GM23338 (cell line): ENCODE measurements around the gene MLANA. TPM values are rescaled to one million over a fixed set of nuclear protein-coding genes. Genes with fewer than 3 reads are reported as not detected.

Experiments
- ATAC-seq: fragments of 200-7000 bp; cut with Tn5 transposase; 3 replicates; pipeline ENCODE4 v1.9.1; 2020
- DNase-seq: peaks from one replicate; pipeline ENCODE4 v3.0.0-alpha.2; 2015; ENCODE audit warnings: low spot score
- H2AFZ ChIP-seq: fragments of 200-600 bp; sonication (generic); 2 replicates; pipeline ENCODE4 v1.8.0; 2016; ENCODE audit warnings: antibody characterized with exemption, mild to moderate bottlenecking, moderate library complexity
- H3F3A ChIP-seq: fragments of 200-600 bp; sonication (generic); replicated peaks from 2 replicates; pipeline ENCODE4 v1.8.0; 2017; ENCODE audit warnings: antibody characterized with exemption, mixed run types, low read depth
- H3K27ac ChIP-seq: fragments of 200-600 bp; sonication (generic); 2 replicates; pipeline ENCODE4 v1.6.1; 2016; ENCODE audit warnings: low read depth
- H3K27me3 ChIP-seq: fragments of 200-600 bp; sonication (generic); 2 replicates; pipeline ENCODE4 v1.8.0; 2016; ENCODE audit warnings: mild to moderate bottlenecking, mixed run types, moderate library complexity; ENCODE audit not compliant: insufficient read depth
- H3K36me3 ChIP-seq: fragments of 200-600 bp; sonication (generic); 2 replicates; pipeline ENCODE4 v1.8.0; 2016; ENCODE audit warnings: mild to moderate bottlenecking; ENCODE audit not compliant: insufficient read depth
- H3K4me1 ChIP-seq: fragments of 200-600 bp; sonication (generic); 2 replicates; pipeline ENCODE4 v1.8.0; 2016; ENCODE audit warnings: mild to moderate bottlenecking, moderate library complexity; ENCODE audit not compliant: insufficient read depth
- H3K4me2 ChIP-seq: fragments of 200-600 bp; sonication (generic); 2 replicates; pipeline ENCODE4 v1.7.1; 2017; ENCODE audit warnings: mixed run types
- H3K4me3 ChIP-seq: fragments of 200-600 bp; sonication (generic); 2 replicates; pipeline ENCODE4 v1.6.1; 2016; ENCODE audit warnings: mixed run types
- H3K79me2 ChIP-seq: fragments of 200-600 bp; sonication (generic); replicated peaks from 2 replicates; pipeline ENCODE4 v1.8.0; 2017; ENCODE audit warnings: mild to moderate bottlenecking; ENCODE audit not compliant: insufficient read depth
- H3K9me2 ChIP-seq: fragments of 200-600 bp; sonication (generic); 2 replicates; pipeline ENCODE4 v1.8.0; 2017; ENCODE audit not compliant: insufficient read depth
- H4K20me1 ChIP-seq: fragments of 200-600 bp; sonication (generic); replicated peaks from 2 replicates; pipeline ENCODE4 v1.8.0; 2017; ENCODE audit warnings: mild to moderate bottlenecking; ENCODE audit not compliant: insufficient read depth
- H3K27ac Mint-ChIP-seq: 2 replicates; pipeline ENCODE4 v1.8.0; 2020; ENCODE audit warnings: inconsistent platforms, mild to moderate bottlenecking, moderate library complexity, mixed read lengths
- H3K27me3 Mint-ChIP-seq: 3 replicates; pipeline ENCODE4 v1.8.0; 2022; ENCODE audit warnings: low read depth, mild to moderate bottlenecking, moderate library complexity, mixed read lengths, inconsistent platforms; ENCODE audit not compliant: insufficient read depth, poor library complexity
- H3K36me3 Mint-ChIP-seq: 3 replicates; pipeline ENCODE4 v1.8.0; 2021; ENCODE audit warnings: low read depth, mild to moderate bottlenecking, inconsistent platforms, moderate library complexity, mixed read lengths
- H3K4me1 Mint-ChIP-seq: 3 replicates; pipeline ENCODE4 v1.8.0; 2020; ENCODE audit warnings: mild to moderate bottlenecking, inconsistent platforms, mixed read lengths
- H3K4me3 Mint-ChIP-seq: 3 replicates; pipeline ENCODE4 v1.8.0; 2021; ENCODE audit warnings: moderate library complexity, mild to moderate bottlenecking, inconsistent platforms, mixed read lengths
- H3K9me3 Mint-ChIP-seq: 3 replicates; pipeline ENCODE4 v1.8.0; 2020; ENCODE audit warnings: moderate library complexity, mild to moderate bottlenecking, inconsistent platforms, mixed read lengths
- CREB1 ChIP-seq: fragments of 250-450 bp; sonication (Bioruptor Pico); IDR thresholded peaks from 2 replicates; pipeline ENCODE4 v1.5.0; 2020; ENCODE audit warnings: low read depth, mild to moderate bottlenecking, moderate library complexity
- CTCF ChIP-seq, 2 experiments: fragments of 200-600 bp in 1 of 2; sonication (generic) in 1 of 2; conservative IDR thresholded peaks; 2 replicates each; pipeline versions ENCODE4 v1.5.1 to v1.6.1; 2016 to 2017; ENCODE audit warnings: antibody characterized with exemption in 2 of 2, low read depth in 2 of 2, mild to moderate bottlenecking in 2 of 2, moderate library complexity in 1 of 2
- ETS1 ChIP-seq: IDR thresholded peaks from 2 replicates; pipeline ENCODE4 v1.6.1; 2016; ENCODE audit warnings: antibody characterized with exemption
- EZH2phosphoT487 ChIP-seq: fragments of 200-600 bp; sonication (generic); IDR thresholded peaks from one replicate; pipeline ENCODE4 v1.8.1; 2018; ENCODE audit warnings: antibody characterized with exemption; ENCODE audit not compliant: unreplicated experiment
- JUNB ChIP-seq: IDR thresholded peaks from one replicate; pipeline ENCODE4 v1.6.1; 2016; ENCODE audit warnings: antibody characterized with exemption; ENCODE audit not compliant: unreplicated experiment
- NANOG ChIP-seq: IDR thresholded peaks from 2 replicates; pipeline ENCODE4 v1.6.1; 2016; ENCODE audit warnings: antibody characterized with exemption, borderline replicate concordance
- REST ChIP-seq: IDR thresholded peaks from one replicate; pipeline ENCODE4 v1.6.1; 2018; ENCODE audit warnings: antibody characterized with exemption; ENCODE audit not compliant: unreplicated experiment
- ZNF114 ChIP-seq: fragments of 250-450 bp; sonication (Bioruptor Pico); IDR thresholded peaks from 2 replicates; pipeline ENCODE4 v1.5.0; 2020; ENCODE audit warnings: mild to moderate bottlenecking, moderate library complexity
- ZNF331 ChIP-seq: fragments of 250-450 bp; sonication (Bioruptor Pico); IDR thresholded peaks from 2 replicates; pipeline ENCODE4 v1.5.0; 2020; ENCODE audit warnings: low read depth, mild to moderate bottlenecking, moderate library complexity
- polyA plus RNA-seq: library from polyadenylated mRNA; unstranded; fragments of >200 nt; fragmentation: Nextera tagmentation; extraction: Ambion mirVana; gene quantifications from 2 replicates; pipeline ENCODE4 v1.2.1, GENCODE V29; 2016
- total RNA-seq: library from RNA; depleted of rRNA; stranded (reverse); fragments of >200 nt; shearing (Covaris generic); gene quantifications from 2 replicates; pipeline ENCODE4 v1.2.3, GENCODE V29; 2014

MLANA gene
- total and polyA plus RNA-seq, 2 experiments from 2014 or later, result not detected

GRCh38 chr9:5853617-5854016, 37.1 kb upstream of the MLANA start:
- Mint-ChIP-seq H3K4me1 (no peaks in the 10 kb centered on the region), H3K27me3 (peaks cover 2% of the 10 kb centered on the region), H3K36me3 (no peaks in the 10 kb centered on the region), H3K27ac (no peak overlapping the region), H3K4me3 (no peak overlapping the region), H3K9me3 (no peaks in the 10 kb centered on the region)
- Histone ChIP-seq H3K4me2 (no peak overlapping the region), H3K4me3 (no peak overlapping the region), H3K9me2 (peaks cover 7% of the 10 kb centered on the region; the same call in 1 of the 2 replicates), H3K36me3 (no peaks in the 10 kb centered on the region), H4K20me1 (no peaks in the 10 kb centered on the region), H3K4me1 (no peaks in the 10 kb centered on the region), H3K27me3 (no peaks in the 10 kb centered on the region), H2AFZ (no peak overlapping the region), H3K27ac (no peak overlapping the region), H3K79me2 (no peaks in the 10 kb centered on the region), H3F3A (no peaks in the 10 kb centered on the region)
- TF ChIP-seq JUNB (no peak), ETS1 (no peak), CREB1 (no peak), ZNF331 (CRISPR knock-in tag) (no peak), NANOG (no peak), CTCF (conservative IDR thresholded peaks at IDR 0.05; ENCODE audit: low read depth in 2 of 2) (no peak), REST (no peak), EZH2phosphoT487 (no peak)
- ATAC-seq, result no peak
- no peak for DNase-seq

GRCh38 chr9:5854063-5854790, 36.5 kb upstream of the MLANA start:
- Mint-ChIP-seq H3K4me1 (no peaks in the 10 kb centered on the region), H3K27me3 (peaks cover 2% of the 10 kb centered on the region), H3K4me3 (no peak overlapping the region), H3K9me3 (no peaks in the 10 kb centered on the region), H3K27ac (no peak overlapping the region), H3K36me3 (no peaks in the 10 kb centered on the region)
- Histone ChIP-seq H3K79me2 (no peaks in the 10 kb centered on the region), H4K20me1 (no peaks in the 10 kb centered on the region), H3K27me3 (no peaks in the 10 kb centered on the region), H3F3A (no peaks in the 10 kb centered on the region), H3K9me2 (peaks cover 7% of the 10 kb centered on the region; the same call in 1 of the 2 replicates), H2AFZ (no peak overlapping the region), H3K36me3 (no peaks in the 10 kb centered on the region), H3K27ac (no peak overlapping the region), H3K4me2 (no peak overlapping the region), H3K4me3 (no peak overlapping the region), H3K4me1 (no peaks in the 10 kb centered on the region)
- ATAC-seq (no peak), DNase-seq (no peak)
- TF ChIP-seq ZNF114 (CRISPR knock-in tag), result no peak
